ENCODE results near the gene MARCHF3.

DNA sequence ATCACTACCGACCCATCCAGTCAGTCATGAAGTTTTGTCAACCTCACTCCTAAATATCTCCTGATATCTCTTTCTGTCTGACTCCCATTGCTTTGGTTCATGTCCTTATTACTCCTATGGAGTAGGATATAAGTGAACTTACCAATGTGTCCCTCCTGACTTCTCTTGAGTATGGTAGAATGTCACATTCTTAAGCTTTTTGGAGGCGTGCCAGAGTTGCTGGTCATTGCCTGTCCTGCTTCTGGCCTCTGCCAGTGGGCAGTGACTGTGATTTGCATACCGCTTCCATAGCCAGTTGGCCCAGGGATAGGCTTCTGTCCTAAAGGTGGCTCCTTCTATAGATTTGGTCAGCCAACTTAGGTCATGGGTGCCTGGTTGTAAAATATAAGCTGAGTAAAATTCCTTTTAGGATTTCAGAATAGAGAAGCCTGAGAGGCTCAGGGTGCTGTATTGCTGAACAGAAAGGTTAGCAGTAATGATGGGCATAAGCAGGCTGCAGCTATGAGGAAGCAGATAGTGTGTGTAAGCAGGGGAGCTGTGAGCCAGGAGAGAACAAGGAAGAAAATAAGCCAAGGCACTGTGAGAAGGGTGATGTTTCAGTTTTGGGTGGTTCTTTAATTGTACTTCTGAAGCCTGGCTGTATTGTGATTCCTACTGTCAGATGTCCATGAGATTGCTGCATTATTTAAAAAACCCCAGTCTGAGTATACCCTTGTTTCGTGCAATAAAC, 16.1 kb upstream of the MARCHF3 start:
- TF ChIP-seq CTCF (conservative IDR thresholded peaks at IDR 0.05; ENCODE audit: low read depth, low read length) (no peak), EZH2 (IDR thresholded peaks at IDR 0.05; ENCODE audit: borderline replicate concordance, low read depth, low read length, poor library complexity, severe bottlenecking) (no peak)

All from A673 (cell line).